ENCODE results near the gene MRC1.

DNA sequence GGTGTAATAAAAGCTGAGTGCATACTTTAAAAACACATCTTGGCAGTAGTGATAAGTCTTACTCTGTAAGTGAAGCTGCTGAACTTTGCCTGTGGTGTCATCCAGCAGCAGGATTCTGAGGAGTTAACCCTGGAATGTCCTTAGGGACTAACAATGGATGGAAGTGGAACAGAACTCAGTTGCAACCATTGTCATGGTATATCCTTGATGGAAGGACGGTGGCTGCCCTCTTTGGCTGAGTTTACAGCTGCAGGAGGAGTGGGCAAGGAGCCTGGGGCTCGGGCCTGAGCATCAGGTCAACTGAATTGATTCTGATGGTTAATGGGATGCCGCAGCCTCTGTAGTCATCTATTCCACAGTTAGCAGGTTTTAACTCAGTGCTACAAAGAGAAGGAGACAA is 56.2 kb downstream of the MRC1 start:
- TF ChIP-seq, protein P1, sequence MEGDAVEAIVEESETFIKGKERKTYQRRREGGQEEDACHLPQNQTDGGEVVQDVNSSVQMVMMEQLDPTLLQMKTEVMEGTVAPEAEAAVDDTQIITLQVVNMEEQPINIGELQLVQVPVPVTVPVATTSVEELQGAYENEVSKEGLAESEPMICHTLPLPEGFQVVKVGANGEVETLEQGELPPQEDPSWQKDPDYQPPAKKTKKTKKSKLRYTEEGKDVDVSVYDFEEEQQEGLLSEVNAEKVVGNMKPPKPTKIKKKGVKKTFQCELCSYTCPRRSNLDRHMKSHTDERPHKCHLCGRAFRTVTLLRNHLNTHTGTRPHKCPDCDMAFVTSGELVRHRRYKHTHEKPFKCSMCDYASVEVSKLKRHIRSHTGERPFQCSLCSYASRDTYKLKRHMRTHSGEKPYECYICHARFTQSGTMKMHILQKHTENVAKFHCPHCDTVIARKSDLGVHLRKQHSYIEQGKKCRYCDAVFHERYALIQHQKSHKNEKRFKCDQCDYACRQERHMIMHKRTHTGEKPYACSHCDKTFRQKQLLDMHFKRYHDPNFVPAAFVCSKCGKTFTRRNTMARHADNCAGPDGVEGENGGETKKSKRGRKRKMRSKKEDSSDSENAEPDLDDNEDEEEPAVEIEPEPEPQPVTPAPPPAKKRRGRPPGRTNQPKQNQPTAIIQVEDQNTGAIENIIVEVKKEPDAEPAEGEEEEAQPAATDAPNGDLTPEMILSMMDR (IDR thresholded peaks at IDR 0.05; ENCODE audit: insufficient read depth, low read depth, low read length) = no peak
- no peak for TF ChIP-seq EZH2 (IDR thresholded peaks at IDR 0.05; ENCODE audit: insufficient read depth, low read length)
